NCI-H1436 (cell line): ENCODE measurements around the gene GALM.
"Not testable (repeated sequence)": the region's sequence is repeated elsewhere in the genome, so short reads cannot be mapped to it uniquely, and the experiment has no call there.

Experiments used
- DNase-seq: peaks from one replicate; lab custom pipeline; 2025; lab: John Stamatoyannopoulos, UW

Gene GALM

GRCh38 chr2:38665854-38666555 lies at the start of gene GALM:
Gene GALM (plus strand): TSS chr2:38666114. CDS start chr2:38666162, 48 bp downstream.
- no peak for DNase-seq

GRCh38 chr2:38617301-38617700 lies 48.6 kb upstream of the GALM start:
- no peak for DNase-seq

GRCh38 chr2:38619458-38620164 lies 46.3 kb upstream of the GALM start:
- DNase-seq = no peak

- DNase-seq = peak; percentile 41
Measured at GRCh38 chr2:38620282-38620977, 45.5 kb upstream of the GALM start.

GRCh38 chr2:38621018-38621417 lies 44.9 kb upstream of the GALM start:
- DNase-seq = no peak

GRCh38 chr2:38622210-38622609 lies 43.7 kb upstream of the GALM start:
- no peak for DNase-seq

GRCh38 chr2:38626326-38627035 lies 39.4 kb upstream of the GALM start:
- no peak for DNase-seq

- no peak for DNase-seq
Measured at GRCh38 chr2:38627391-38627790, 38.5 kb upstream of the GALM start.

- DNase-seq = no peak
Measured at GRCh38 chr2:38629684-38630083, 36.2 kb upstream of the GALM start.

GRCh38 chr2:38631976-38632375 lies 33.9 kb upstream of the GALM start:
- no peak for DNase-seq

GRCh38 chr2:38632980-38633379 lies 32.9 kb upstream of the GALM start:
- DNase-seq = no peak

GRCh38 chr2:38633895-38634294 lies 32.0 kb upstream of the GALM start:
- no peak for DNase-seq

- DNase-seq = no peak
Measured at GRCh38 chr2:38634684-38635083, 31.2 kb upstream of the GALM start.

- DNase-seq = no peak
Measured at GRCh38 chr2:38635139-38635538, 30.8 kb upstream of the GALM start.

- no peak for DNase-seq
Measured at GRCh38 chr2:38636069-38636468, 29.8 kb upstream of the GALM start.

GRCh38 chr2:38642373-38643017 lies 23.4 kb upstream of the GALM start:
- DNase-seq = not testable (repeated sequence)

GRCh38 chr2:38643021-38643671 lies 22.8 kb upstream of the GALM start:
- no peak for DNase-seq

GRCh38 chr2:38643683-38644511 lies 22.0 kb upstream of the GALM start:
- not testable (repeated sequence) for DNase-seq

GRCh38 chr2:38648107-38648761 lies 17.7 kb upstream of the GALM start:
- DNase-seq = no peak

GRCh38 chr2:38649176-38649728 lies 16.7 kb upstream of the GALM start:
- no peak for DNase-seq
